HCT116 (cell line): ENCODE data around the gene SH3TC2. TPM values are rescaled to one million over a fixed set of nuclear protein-coding genes. Genes with fewer than 3 reads are reported as not detected.

Source experiments
- ATAC-seq: fragments of 200-7000 bp; cut with Tn5 transposase; 2 replicates; pipeline ENCODE4 v1.9.1; 2020; ENCODE audit warnings: mild to moderate bottlenecking, moderate library complexity
- BruUV-seq: library from RNA; stranded (reverse); fragments of 400-500 nt; replicated peaks from 2 replicates; lab custom pipeline; 2021; lab: Mats Ljungman, UMichigan
- CTCF ChIA-PET: fragments of 300-600 bp; sonication (Branson Sonifier 250); formaldehyde crosslinking; loops from one replicate; lab custom pipeline; 2021; ENCODE audit warnings: antibody characterized with exemption; lab: Charles Lee
- POLR2A ChIA-PET: fragments of 300-600, 350-600 bp; sonication (Branson Sonifier 250); formaldehyde crosslinking; loops from one replicate; lab custom pipeline; 2021; ENCODE audit warnings: antibody characterized with exemption; lab: Charles Lee
- RAD21 ChIA-PET, 2 experiments: fragments of 300-600 bp; sonication (Branson Sonifier 250); formaldehyde crosslinking; loops; one replicate each; lab custom pipeline; 2023; ENCODE audit warnings: low total read pairs in 2 of 2; ENCODE audit not compliant: uncharacterized antibody in 2 of 2, unreplicated experiment in 2 of 2, low non-redundant PET in 1 of 2; lab: Charles Lee
- DNase-seq: peaks from one replicate; pipeline ENCODE4 v3.0.0-alpha.2; 2010; ENCODE audit warnings: low read depth, low spot score
- H2AFZ ChIP-seq: fragments of 200-600 bp; shearing (Covaris generic), sonication (generic); 2 replicates; pipeline ENCODE4 v1.6.1; 2017; ENCODE audit warnings: low read depth, mixed run types, mixed read lengths, antibody characterized with exemption, low read length; ENCODE audit not compliant: poor library complexity, severe bottlenecking
- H3K27ac ChIP-seq: 2 replicates; pipeline ENCODE4 v1.5.1; 2012; ENCODE audit warnings: low read depth, low read length
- H3K27me3 ChIP-seq: fragments of 200-600 bp; sonication (generic); 2 replicates; pipeline ENCODE4 v1.6.1; 2016; ENCODE audit warnings: mixed run types, low read length, mixed read lengths; ENCODE audit not compliant: insufficient read depth
- H3K36me3 ChIP-seq, 2 experiments: fragments of 200-500 bp in 1 of 2; fragments of 200-600 bp in 1 of 2; sonication (Bioruptor generic) in 1 of 2; sonication (generic) in 1 of 2; 2 replicates each; pipeline versions ENCODE4 v1.5.1 to v1.6.1; 2014 to 2016; ENCODE audit warnings: low read length in 2 of 2, inconsistent platforms in 1 of 2, mixed read lengths in 1 of 2, mixed run types in 1 of 2; ENCODE audit not compliant: insufficient read depth in 2 of 2, control insufficient read depth in 1 of 2
- H3K4me1 ChIP-seq, 2 experiments: fragments of 200-600 bp in 1 of 2; sonication (generic) in 1 of 2; 2 replicates each; pipeline versions ENCODE4 v1.5.1 to v1.6.1; 2012 to 2017; ENCODE audit warnings: low read length in 2 of 2, inconsistent platforms in 1 of 2, mild to moderate bottlenecking in 1 of 2, mixed read lengths in 1 of 2, mixed run types in 1 of 2, moderate library complexity in 1 of 2; ENCODE audit not compliant: insufficient read depth in 2 of 2, control insufficient read depth in 1 of 2
- H3K4me2 ChIP-seq: fragments of 200-600 bp; sonication (generic); 2 replicates; pipeline ENCODE4 v1.6.1; 2017; ENCODE audit warnings: mixed run types, low read length, mixed read lengths
- H3K4me3 ChIP-seq, 2 experiments: fragments of 200-600 bp in 1 of 2; sonication (generic) in 1 of 2; replicated peaks in 1 of 2; 2 replicates each; pipeline ENCODE4 v1.5.1; 2011 to 2016; ENCODE audit warnings: low read length in 2 of 2, control low read depth in 1 of 2, low read depth in 1 of 2, mild to moderate bottlenecking in 1 of 2, mixed read lengths in 1 of 2, mixed run types in 1 of 2
- H3K79me2 ChIP-seq: fragments of 200-600 bp; sonication (generic); 2 replicates; pipeline ENCODE4 v1.6.1; 2017; ENCODE audit warnings: mild to moderate bottlenecking, mixed run types, low read length, moderate library complexity, mixed read lengths; ENCODE audit not compliant: insufficient read depth
- H3K9ac ChIP-seq: fragments of 200-600 bp; sonication (generic); 2 replicates; pipeline ENCODE4 v1.6.1; 2016; ENCODE audit warnings: low read length, mixed read lengths
- H3K9me2 ChIP-seq: fragments of 200-600 bp; sonication (generic), shearing (Covaris generic); 2 replicates; pipeline ENCODE4 v1.6.1; 2017; ENCODE audit warnings: mixed run types, mild to moderate bottlenecking, moderate library complexity; ENCODE audit not compliant: insufficient read depth
- H3K9me3 ChIP-seq, 2 experiments: fragments of 200-500 bp in 1 of 2; fragments of 200-600 bp in 1 of 2; sonication (Bioruptor generic) in 1 of 2; sonication (generic) in 1 of 2; 2 replicates each; pipeline ENCODE4 v1.6.1; 2014 to 2017; ENCODE audit warnings: low read length in 2 of 2, mixed read lengths in 2 of 2, inconsistent platforms in 1 of 2, low read depth in 1 of 2, mild to moderate bottlenecking in 1 of 2, mixed run types in 1 of 2, moderate library complexity in 1 of 2; ENCODE audit not compliant: control insufficient read depth in 1 of 2, insufficient read depth in 1 of 2
- H4K20me1 ChIP-seq: fragments of 200-600 bp; sonication (generic), shearing (Covaris generic); 2 replicates; pipeline ENCODE4 v1.6.1; 2017; ENCODE audit warnings: mixed run types, mild to moderate bottlenecking, moderate library complexity; ENCODE audit not compliant: insufficient read depth
- ATF3 ChIP-seq: IDR thresholded peaks from 2 replicates; pipeline ENCODE4 v1.6.1; 2012
- CEBPB ChIP-seq: IDR thresholded peaks from 2 replicates; pipeline ENCODE4 v1.6.1; 2012; ENCODE audit warnings: low read depth
- CTCF ChIP-seq, 3 experiments: fragments of 200-600 bp in 1 of 3; sonication (generic) in 1 of 3; IDR thresholded peaks in 2 of 3; conservative IDR thresholded peaks in 1 of 3; 2 replicates each; pipeline ENCODE4 v1.5.1; 2012 to 2017; ENCODE audit warnings: low read depth in 2 of 3, low read length in 2 of 3, antibody characterized with exemption in 1 of 3, borderline replicate concordance in 1 of 3, control low read depth in 1 of 3, mild to moderate bottlenecking in 1 of 3, mixed read lengths in 1 of 3, mixed run types in 1 of 3, moderate library complexity in 1 of 3; ENCODE audit not compliant: insufficient read depth in 1 of 3
- EGR1 ChIP-seq: IDR thresholded peaks from 2 replicates; pipeline ENCODE4 v1.6.1; 2012; ENCODE audit warnings: low read depth
- ELF1 ChIP-seq: IDR thresholded peaks from 2 replicates; pipeline ENCODE4 v1.6.1; 2012; ENCODE audit warnings: low read depth, borderline replicate concordance
- JUND ChIP-seq: IDR thresholded peaks from 2 replicates; pipeline ENCODE4 v1.6.1; 2012
- MAX ChIP-seq: IDR thresholded peaks from 2 replicates; pipeline ENCODE4 v1.6.1; 2012
- POLR2A ChIP-seq: IDR thresholded peaks from 2 replicates; pipeline ENCODE4 v1.7.0; 2011; ENCODE audit warnings: borderline replicate concordance; ENCODE audit not compliant: insufficient read depth, insufficient read length; ENCODE audit errors: extremely low read depth
- POLR2AphosphoS5 ChIP-seq: IDR thresholded peaks from 2 replicates; pipeline ENCODE4 v1.6.1; 2011; ENCODE audit warnings: mild to moderate bottlenecking, low read depth, low read length, moderate library complexity
- RAD21 ChIP-seq: IDR thresholded peaks from 2 replicates; pipeline ENCODE4 v1.6.1; 2012; ENCODE audit warnings: low read depth, mild to moderate bottlenecking
- REST ChIP-seq: IDR thresholded peaks from 2 replicates; pipeline ENCODE4 v1.6.1; 2012; ENCODE audit warnings: low read depth
- SIN3A ChIP-seq: IDR thresholded peaks from 2 replicates; pipeline ENCODE4 v1.6.1; 2012; ENCODE audit warnings: low read depth
- SRF ChIP-seq: IDR thresholded peaks from 2 replicates; pipeline ENCODE4 v1.6.1; 2012; ENCODE audit warnings: low read depth
- TCF7L2 ChIP-seq: IDR thresholded peaks from 2 replicates; pipeline ENCODE4 v1.7.0; 2011; ENCODE audit warnings: borderline replicate concordance, inconsistent platforms; ENCODE audit not compliant: insufficient read depth, insufficient read length; ENCODE audit errors: extremely low read depth
- YY1 ChIP-seq: IDR thresholded peaks from 2 replicates; pipeline ENCODE4 v1.6.1; 2011; ENCODE audit warnings: low read length, low read depth, moderate library complexity, mild to moderate bottlenecking; ENCODE audit not compliant: insufficient replicate concordance; ENCODE audit errors: extremely low read depth
- ZBTB33 ChIP-seq: IDR thresholded peaks from 2 replicates; pipeline ENCODE4 v1.6.1; 2011; ENCODE audit warnings: mild to moderate bottlenecking, low read length, moderate library complexity; ENCODE audit not compliant: insufficient replicate concordance; ENCODE audit errors: extremely low read depth
- ZFX ChIP-seq: fragments of 450-650 bp; IDR thresholded peaks from 2 replicates; pipeline ENCODE4 v1.6.1; 2017
- ZNF274 ChIP-seq: fragments of 200-500 bp; sonication (Bioruptor generic); IDR thresholded peaks from 2 replicates; pipeline ENCODE4 v1.6.1; 2014; ENCODE audit warnings: mild to moderate bottlenecking, low read depth, low read length, inconsistent platforms
- intact Hi-C: fragments of 100-400 bp; cut with micrococcal nuclease; formaldehyde crosslinking; loops from 2 replicates; pipeline ENCODE4 v1.10.0; 2022
- total RNA-seq: library from RNA; stranded (reverse); gene quantifications from one replicate; pipeline ENCODE4 v1.2.1, GENCODE V29; 2021; ENCODE audit not compliant: unreplicated experiment

Gene SH3TC2
- total RNA-seq, 1 experiment from 2014 or later, result 12.8 TPM

- intact Hi-C loops, result no loop called here
- TF ChIP-seq SRF (no peak), CTCF (IDR thresholded peaks at IDR 0.05 in 2 of 3, conservative IDR thresholded peaks at IDR 0.05 in 1 of 3; ENCODE audit: borderline replicate concordance in 1 of 3, insufficient read depth in 1 of 3, low read depth in 2 of 3, low read length in 2 of 3) (no peak), EGR1 (no peak), ELF1 (no peak), JUND (no peak), ATF3 (no peak), ZNF274 (no peak), TCF7L2 (no peak), SIN3A (no peak), MAX (no peak), CEBPB (no peak), RAD21 (no peak), ZFX (no peak), ZBTB33 (no peak), YY1 (no peak), REST (no peak), POLR2A (no peak), POLR2AphosphoS5 (no peak)
- H3K27me3 ChIP-seq, result no peaks in the 10 kb centered on the region
- H3K4me2 ChIP-seq, result no peak overlapping the region
- peaks cover 16 to 34% of the 10 kb centered on the region in 2 experiments for H3K4me1 ChIP-seq
- ChIA-PET RAD21 (no interaction called here), POLR2A (no interaction called here), CTCF (interaction anchor here (0.6 to 1.3 kb wide), 2 partner anchors 221 to 926 kb away, joined by 3 to 6 read pairs; no protein-coding TSS in a partner anchor)
- no peaks in the 10 kb centered on the region for H3K9me3 ChIP-seq
- H3K9me2 ChIP-seq, result no peaks in the 10 kb centered on the region; the same call in 1 of the 2 replicates
- ATAC-seq, result no peak
- H2AFZ ChIP-seq, result peak overlapping the region; percentile 96
- no peak overlapping the region for H3K4me3 ChIP-seq
- H3K79me2 ChIP-seq, result no peaks in the 10 kb centered on the region
- no peak overlapping the region for H3K27ac ChIP-seq
- DNase-seq, result no peak
- no TSS peak for BruUV-seq
- H4K20me1 ChIP-seq, result no peaks in the 10 kb centered on the region
- H3K36me3 ChIP-seq, result no peaks in the 10 kb centered on the region
- no peak overlapping the region for H3K9ac ChIP-seq
Measured at GRCh38 chr5:148962761-148963324, 100.0 kb downstream of the SH3TC2 start.
